Neuronal stem cell (in vitro differentiated cells): ENCODE data around the gene VEPH1.

ENCODE experiments used
- DNase-seq: peaks from one replicate; pipeline ENCODE4 v3.0.0-alpha.2; 2013; ENCODE audit warnings: low spot score
- H2AFZ ChIP-seq: one replicate; pipeline ENCODE4 v1.6.1; 2013; ENCODE audit warnings: mild to moderate bottlenecking, low read length, inconsistent platforms
- H2AK5ac ChIP-seq: 2 replicates; pipeline ENCODE4 v1.6.1; 2013; ENCODE audit warnings: low read depth, mild to moderate bottlenecking, inconsistent platforms, low read length, moderate library complexity, mixed read lengths
- H2BK120ac ChIP-seq: 2 replicates; pipeline ENCODE4 v1.6.1; 2013; ENCODE audit warnings: low read depth, mild to moderate bottlenecking, inconsistent platforms, low read length, moderate library complexity, mixed read lengths
- H2BK12ac ChIP-seq: one replicate; pipeline ENCODE4 v1.6.1; 2013; ENCODE audit warnings: low read length, inconsistent platforms
- H2BK15ac ChIP-seq: 2 replicates; pipeline ENCODE4 v1.6.1; 2013; ENCODE audit warnings: mild to moderate bottlenecking, low read length, inconsistent platforms, mixed read lengths
- H2BK5ac ChIP-seq: one replicate; pipeline ENCODE4 v1.6.1; 2013; ENCODE audit warnings: inconsistent platforms, mild to moderate bottlenecking, low read length, moderate library complexity
- H3K14ac ChIP-seq: one replicate; pipeline ENCODE4 v1.6.1; 2013; ENCODE audit warnings: low read length, inconsistent platforms
- H3K18ac ChIP-seq: 2 replicates; pipeline ENCODE4 v1.6.1; 2013; ENCODE audit warnings: low read length, inconsistent platforms
- H3K23ac ChIP-seq: 2 replicates; pipeline ENCODE4 v1.6.1; 2013; ENCODE audit warnings: low read depth, mild to moderate bottlenecking, mixed read lengths, low read length, inconsistent platforms; ENCODE audit not compliant: poor library complexity
- H3K27ac ChIP-seq: replicated peaks from 3 replicates; pipeline ENCODE4 v1.5.1; 2013; ENCODE audit warnings: low read length, inconsistent platforms
- H3K27me3 ChIP-seq, 3 experiments: 2 replicates each; pipeline ENCODE4 v1.6.1; 2013; ENCODE audit warnings: low read length in 3 of 3, mild to moderate bottlenecking in 2 of 3, inconsistent platforms in 1 of 3, low read depth in 1 of 3, mixed read lengths in 1 of 3, moderate library complexity in 1 of 3; ENCODE audit not compliant: control insufficient read depth in 3 of 3, insufficient read depth in 3 of 3
- H3K36me3 ChIP-seq, 2 donors: replicated peaks in 1 of 2; 2 replicates each; pipeline ENCODE4 v1.6.1; 2013; ENCODE audit warnings: low read length in 2 of 2; ENCODE audit not compliant: control insufficient read depth in 2 of 2, insufficient read depth in 2 of 2
- H3K4ac ChIP-seq: 2 replicates; pipeline ENCODE4 v1.6.1; 2013; ENCODE audit warnings: inconsistent platforms, mild to moderate bottlenecking, low read length, moderate library complexity
- H3K4me1 ChIP-seq, 2 donors: 1 replicate in 1 of 2; 2 replicates in 1 of 2; pipeline ENCODE4 v1.6.1; 2013; ENCODE audit warnings: low read length in 2 of 2, low read depth in 1 of 2; ENCODE audit not compliant: control insufficient read depth in 2 of 2, insufficient read depth in 1 of 2
- H3K4me2 ChIP-seq: one replicate; pipeline ENCODE4 v1.6.1; 2013; ENCODE audit warnings: mild to moderate bottlenecking, low read length, inconsistent platforms; ENCODE audit not compliant: insufficient read depth, poor library complexity, severe bottlenecking
- H3K4me3 ChIP-seq, 2 donors: 2 replicates each; pipeline ENCODE4 v1.5.1; 2013; ENCODE audit warnings: low read length in 2 of 2, mild to moderate bottlenecking in 2 of 2, inconsistent platforms in 1 of 2, moderate library complexity in 1 of 2
- H3K79me1 ChIP-seq: one replicate; pipeline ENCODE4 v1.6.1; 2013; ENCODE audit warnings: low read depth, mild to moderate bottlenecking, inconsistent platforms, low read length, moderate library complexity
- H3K9ac ChIP-seq: one replicate; pipeline ENCODE4 v1.6.1; 2013; ENCODE audit warnings: mild to moderate bottlenecking, low read depth, low read length, inconsistent platforms; ENCODE audit not compliant: poor library complexity
- H3K9me3 ChIP-seq, 2 donors: replicated peaks in 1 of 2; 2 replicates each; pipeline versions ENCODE3 to v1.6.1; 2013; ENCODE audit warnings: low read length in 2 of 2, mild to moderate bottlenecking in 2 of 2, inconsistent platforms in 1 of 2, low read depth in 1 of 2, mixed read lengths in 1 of 2, moderate library complexity in 1 of 2; ENCODE audit not compliant: control insufficient read depth in 2 of 2, insufficient read depth in 1 of 2
- H4K8ac ChIP-seq: one replicate; pipeline ENCODE4 v1.6.1; 2013; ENCODE audit warnings: low read depth, mild to moderate bottlenecking, inconsistent platforms, low read length, moderate library complexity
- H4K91ac ChIP-seq: one replicate; pipeline ENCODE4 v1.6.1; 2013; ENCODE audit warnings: low read length, low read depth, mild to moderate bottlenecking, inconsistent platforms; ENCODE audit not compliant: poor library complexity
- WGBS, 2 donors: extraction: QIAGEN DNeasy Blood & Tissue Kit; methylation state at CpG; one replicate each; pipeline ENCODE4 v1.1.7; 2013; ENCODE audit warnings: missing lambda C conversion rate in 2 of 2, mixed read lengths in 1 of 2; ENCODE audit not compliant: insufficient read length in 2 of 2, insufficient replicate concordance in 1 of 2; ENCODE audit errors: extremely low coverage in 2 of 2; 5-methylcytosine and 5-hydroxymethylcytosine counted together

Gene VEPH1

DNA sequence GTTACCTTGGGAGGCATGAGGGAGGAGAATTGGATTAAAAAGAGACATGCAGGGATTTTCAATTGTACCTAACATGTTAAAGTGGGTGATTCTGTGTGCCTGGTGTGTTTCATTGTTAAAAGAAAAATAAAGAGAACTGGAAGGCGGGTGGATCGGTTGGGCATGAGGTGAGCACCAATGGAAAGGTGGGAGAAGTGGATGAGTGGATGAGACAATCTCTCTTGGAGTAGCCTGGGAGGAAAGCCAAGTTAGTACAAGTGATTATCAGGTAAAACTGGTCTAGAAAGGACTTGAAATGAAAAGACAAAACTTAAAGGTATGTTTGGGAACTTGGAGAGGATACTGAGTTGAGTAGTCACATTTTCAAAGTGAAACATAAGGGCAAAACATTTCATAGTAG is 12.1 kb downstream of the VEPH1 start:
- Histone ChIP-seq H3K9ac (no peak overlapping the region), H3K23ac (no peak overlapping the region), H2AFZ (no peak overlapping the region), H3K9me3 (peaks cover 0 to 2% of the 10 kb centered on the region in 2 donors), H3K4ac (no peak overlapping the region), H3K4me3 (no peak overlapping the region), H2BK12ac (no peak overlapping the region), H2BK120ac (no peak overlapping the region), H3K27ac (no peak overlapping the region), H4K8ac (no peak overlapping the region), H3K4me1 (peaks cover under 1 to 2% of the 10 kb centered on the region in 2 donors), H3K79me1 (no peaks in the 10 kb centered on the region), H3K4me2 (no peak overlapping the region), H3K36me3 (peaks cover 0 to 23% of the 10 kb centered on the region in 2 donors), H3K14ac (no peak overlapping the region), H2BK15ac (no peak overlapping the region), H3K27me3 (no peaks in the 10 kb centered on the region), H3K18ac (no peak overlapping the region), H2AK5ac (no peak overlapping the region), H4K91ac (no peak overlapping the region), H2BK5ac (no peak overlapping the region)
- WGBS, 2 donors: no CpG with 5 or more reads among the region's 2 CpGs
- no peak for DNase-seq

GRCh38 chr3:157488144-157488543 is 15.1 kb downstream of the VEPH1 start:
- Histone ChIP-seq H3K4me2 (no peak overlapping the region), H2BK12ac (no peak overlapping the region), H3K27ac (no peak overlapping the region), H3K9ac (no peak overlapping the region), H3K27me3 (no peaks in the 10 kb centered on the region), H2BK5ac (no peak overlapping the region), H2AFZ (no peak overlapping the region), H3K18ac (no peak overlapping the region), H4K8ac (no peak overlapping the region), H3K4me1 (no peaks in the 10 kb centered on the region), H3K4me3 (no peak overlapping the region), H4K91ac (no peak overlapping the region), H3K36me3 (peaks cover 0 to 7% of the 10 kb centered on the region in 2 donors), H2BK15ac (no peak overlapping the region), H3K79me1 (no peaks in the 10 kb centered on the region), H2AK5ac (no peak overlapping the region), H3K23ac (no peak overlapping the region), H3K14ac (no peak overlapping the region), H2BK120ac (no peak overlapping the region), H3K4ac (no peak overlapping the region), H3K9me3 (peaks cover 0 to under 1% of the 10 kb centered on the region in 2 donors)
- DNase-seq: no peak

GRCh38 chr3:157487339-157487738 is 15.9 kb downstream of the VEPH1 start:
- Histone ChIP-seq H2BK12ac (no peak overlapping the region), H3K36me3 (no peaks in the 10 kb centered on the region), H3K4me1 (no peaks in the 10 kb centered on the region), H3K4ac (no peak overlapping the region), H3K27me3 (no peaks in the 10 kb centered on the region), H4K8ac (no peak overlapping the region), H3K9ac (no peak overlapping the region), H2BK120ac (no peak overlapping the region), H3K4me2 (no peak overlapping the region), H2BK15ac (no peak overlapping the region), H3K18ac (no peak overlapping the region), H3K27ac (no peak overlapping the region), H3K4me3 (no peak overlapping the region), H2AFZ (no peak overlapping the region), H3K9me3 (peaks cover 0 to 8% of the 10 kb centered on the region in 2 donors), H2AK5ac (no peak overlapping the region), H2BK5ac (no peak overlapping the region), H4K91ac (no peak overlapping the region), H3K79me1 (no peaks in the 10 kb centered on the region), H3K23ac (no peak overlapping the region), H3K14ac (no peak overlapping the region)
- no CpG with 5 or more reads among the region's 1 CpG for WGBS, 2 donors
- DNase-seq: no peak

GRCh38 chr3:157479464-157480243 is 23.6 kb downstream of the VEPH1 start:
- Histone ChIP-seq H3K79me1 (no peaks in the 10 kb centered on the region), H3K9ac (no peak overlapping the region), H4K91ac (no peak overlapping the region), H2BK12ac (no peak overlapping the region), H2BK5ac (no peak overlapping the region), H2BK120ac (no peak overlapping the region), H3K9me3 (peaks cover 0 to 23% of the 10 kb centered on the region in 2 donors), H3K4me1 (no peaks in the 10 kb centered on the region), H3K36me3 (no peaks in the 10 kb centered on the region), H3K4me3 (no peak overlapping the region), H2BK15ac (no peak overlapping the region), H3K27me3 (no peaks in the 10 kb centered on the region), H3K27ac (no peak overlapping the region), H3K18ac (no peak overlapping the region), H3K4ac (no peak overlapping the region), H3K4me2 (no peak overlapping the region), H4K8ac (peak overlapping the region; percentile 3), H2AFZ (no peak overlapping the region), H3K23ac (no peak overlapping the region), H2AK5ac (no peak overlapping the region), H3K14ac (no peak overlapping the region)
- no peak for DNase-seq
- no CpG with 5 or more reads among the region's 1 CpG for WGBS, 2 donors
